Fibroblast of skin of right quadriceps (primary cell): ENCODE results near the gene ENDOU.
A peak's percentile ranks its signal among the peaks of the same experiment; 100 is the strongest.

Experiments used
- DNase-seq: peaks from one replicate; pipeline ENCODE4 v3.0.0-alpha.2; 2013

ENDOU gene

DNA sequence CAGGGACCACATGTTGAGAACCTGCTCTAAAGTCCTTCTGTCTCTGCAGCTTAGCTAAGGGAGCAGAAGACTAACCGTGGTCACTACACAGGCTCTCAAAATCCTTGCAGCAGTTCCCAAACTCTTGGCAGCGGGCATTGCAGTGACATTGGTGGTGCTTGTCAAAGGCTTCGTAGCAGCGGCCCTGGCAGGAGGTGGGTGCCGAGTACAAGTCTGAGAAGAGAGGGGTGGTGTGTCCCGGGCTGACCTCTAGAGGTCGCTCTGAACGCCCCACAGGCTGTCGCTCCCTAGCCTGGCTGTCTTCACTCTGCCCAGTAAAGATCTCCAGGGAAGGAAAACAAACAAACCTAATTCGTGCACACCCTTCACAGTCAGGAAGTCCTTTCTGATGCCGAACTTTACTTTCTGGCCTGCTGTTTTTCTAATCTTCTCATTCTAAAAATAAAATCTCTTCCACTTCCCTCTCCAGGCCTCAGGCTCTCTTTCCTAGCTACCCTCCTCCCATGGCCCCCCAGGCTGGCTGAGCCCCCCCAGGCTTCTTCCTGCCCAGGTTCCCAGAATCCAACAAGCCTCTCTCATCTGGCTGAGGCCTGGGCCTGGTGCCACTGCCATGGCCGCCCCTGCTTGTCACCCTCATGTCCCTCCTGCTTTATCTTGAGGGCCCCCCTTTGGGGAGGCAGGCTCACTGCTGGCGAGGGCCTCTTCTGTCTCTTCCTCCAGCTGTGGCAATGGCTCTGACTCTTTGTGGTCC, 7.7 kb downstream of the ENDOU start:
- peak; percentile 78 for DNase-seq

DNA sequence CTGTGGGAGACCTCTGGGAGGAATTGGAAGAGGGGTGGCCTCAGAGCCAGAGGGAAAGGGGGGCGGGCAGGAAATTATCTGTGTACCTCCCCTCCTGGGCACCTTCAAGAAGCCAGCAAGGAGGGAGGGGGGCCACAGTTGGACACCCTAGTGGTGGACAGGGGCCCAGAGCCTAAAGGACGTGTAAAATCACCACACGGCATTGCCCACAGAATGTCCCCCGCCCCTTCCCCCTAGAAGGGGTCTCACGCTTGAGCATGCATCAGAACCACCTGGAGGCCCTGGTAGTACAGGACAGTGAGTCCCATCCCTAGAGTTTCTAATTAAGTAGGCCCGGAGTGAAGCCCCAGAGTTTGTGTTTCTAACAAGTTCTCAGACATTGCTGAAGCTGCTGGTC, 8.2 kb downstream of the ENDOU start:
- DNase-seq, result no peak

DNA sequence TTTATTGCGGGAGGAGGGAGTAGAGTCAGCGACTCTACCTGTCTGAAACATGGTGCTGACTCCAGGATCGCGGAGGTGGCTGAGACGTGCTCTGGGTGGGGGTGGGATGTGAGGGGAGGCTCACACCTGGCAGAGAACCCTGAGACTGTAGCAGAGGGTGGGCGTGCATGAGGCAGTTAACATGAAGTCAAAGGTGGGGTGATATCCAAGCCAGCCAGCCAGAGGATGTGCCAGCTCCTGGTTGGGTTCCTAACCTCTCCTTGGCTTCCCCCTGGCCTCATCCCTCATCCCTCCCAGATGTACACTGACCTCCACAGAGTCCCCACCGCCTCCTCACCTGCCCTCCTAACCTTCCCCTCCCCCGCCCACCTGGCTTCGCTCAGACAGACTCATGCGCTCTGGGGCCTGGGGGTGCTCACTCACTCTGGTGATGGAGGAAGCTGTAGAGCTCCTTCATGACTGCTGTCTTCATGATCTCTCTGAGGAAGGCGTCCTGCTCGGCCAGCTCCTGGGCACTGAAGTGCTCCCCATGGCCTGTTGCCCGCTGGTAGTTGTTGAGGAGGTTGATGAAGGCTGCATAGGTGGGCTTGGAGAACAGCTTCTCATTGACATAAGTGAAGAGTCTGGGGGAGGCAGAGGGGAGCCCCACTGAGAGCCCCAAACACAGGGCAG, 9.3 kb downstream of the ENDOU start:
- DNase-seq, result no peak

DNA sequence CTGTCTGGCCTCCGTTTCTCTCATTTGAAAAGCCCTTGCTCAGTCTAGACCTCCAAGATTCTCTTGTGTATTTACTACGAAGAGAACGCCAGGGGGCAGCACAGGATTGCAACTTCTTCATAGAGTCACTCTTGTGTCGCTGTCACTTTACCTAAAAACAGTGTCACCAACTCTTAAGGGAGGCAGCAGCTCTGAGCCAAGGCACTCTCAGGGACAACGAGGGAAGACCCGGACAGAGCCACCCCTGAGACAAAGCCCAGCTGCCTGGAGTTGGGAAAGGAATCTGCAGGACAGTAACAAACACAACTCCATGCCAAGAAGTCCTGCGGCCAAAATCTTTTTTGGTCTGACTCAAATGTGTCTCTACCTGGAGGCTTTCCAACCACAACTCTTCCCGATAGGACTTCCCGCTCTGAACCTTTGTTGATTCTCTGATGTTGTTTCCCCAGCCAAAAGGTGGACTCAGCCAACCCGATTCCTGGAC, 9.9 kb downstream of the ENDOU start:
- DNase-seq, result peak; percentile 65

DNA sequence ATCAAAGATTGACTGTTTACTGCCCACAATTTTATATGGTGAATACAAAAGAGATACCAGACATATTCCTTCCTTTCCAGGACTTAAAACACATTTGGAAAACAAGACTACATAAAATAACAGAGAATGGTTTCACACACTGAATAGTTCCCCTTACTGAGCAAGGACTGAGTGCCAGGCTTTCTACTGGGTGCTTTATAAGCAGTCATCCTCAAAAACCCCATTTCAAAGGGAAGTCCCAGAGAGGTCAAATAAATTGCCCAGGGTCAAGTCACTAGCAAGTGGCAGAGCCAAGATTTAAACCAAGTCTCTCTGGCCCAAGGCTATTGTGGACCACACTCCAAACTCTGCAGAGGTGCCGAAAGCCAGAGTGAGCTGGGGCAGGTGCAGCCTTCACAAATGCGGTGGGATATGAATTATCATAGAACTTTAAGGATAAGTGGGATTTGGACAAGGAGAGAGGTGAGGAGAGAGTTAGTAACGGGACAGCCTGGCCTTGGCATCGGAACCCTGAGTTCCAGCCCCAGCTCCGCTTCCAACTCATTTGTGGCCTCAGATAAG, 10.4 kb downstream of the ENDOU start:
- DNase-seq, result no peak

DNA sequence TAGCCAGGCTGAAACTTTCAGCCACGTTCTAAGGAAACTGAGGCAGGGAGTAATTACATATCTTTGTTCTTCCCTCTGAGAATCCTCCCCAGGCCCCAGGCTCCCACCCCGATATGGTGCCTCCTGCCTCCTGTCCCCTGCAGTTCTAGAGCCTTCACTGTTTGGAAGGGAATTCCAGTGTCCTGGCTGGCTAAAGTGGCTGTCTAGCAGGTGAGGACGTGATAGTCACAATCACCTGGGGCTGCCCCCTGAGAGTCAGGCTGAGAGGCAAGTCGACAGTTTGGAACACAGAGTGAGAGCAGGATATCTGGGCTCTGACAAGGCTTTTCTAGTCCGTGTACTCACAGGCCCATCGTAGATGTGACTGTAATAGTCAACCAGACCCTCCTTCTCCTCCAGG, 13.1 kb downstream of the ENDOU start:
- no peak for DNase-seq

DNA sequence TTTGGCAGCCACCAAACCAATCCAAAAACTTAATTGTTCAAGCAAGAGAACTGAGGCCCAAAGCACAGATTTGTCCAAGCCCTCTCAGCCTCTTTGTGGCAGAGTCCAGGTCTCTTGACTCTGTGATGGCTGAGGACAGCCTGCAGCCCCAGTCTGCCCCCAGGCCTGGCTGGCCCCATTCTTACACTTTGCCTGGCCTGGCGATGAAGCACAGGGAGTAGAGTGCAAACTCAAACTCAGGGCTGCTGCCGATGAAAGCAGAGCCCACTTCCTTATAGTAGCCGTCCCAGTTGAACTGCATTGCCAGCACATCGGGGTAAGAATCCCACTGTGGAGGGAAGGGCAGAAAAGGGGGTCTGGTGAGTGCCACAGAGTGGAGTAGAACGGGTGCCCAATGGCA, 13.8 kb downstream of the ENDOU start:
- DNase-seq, result no peak

DNA sequence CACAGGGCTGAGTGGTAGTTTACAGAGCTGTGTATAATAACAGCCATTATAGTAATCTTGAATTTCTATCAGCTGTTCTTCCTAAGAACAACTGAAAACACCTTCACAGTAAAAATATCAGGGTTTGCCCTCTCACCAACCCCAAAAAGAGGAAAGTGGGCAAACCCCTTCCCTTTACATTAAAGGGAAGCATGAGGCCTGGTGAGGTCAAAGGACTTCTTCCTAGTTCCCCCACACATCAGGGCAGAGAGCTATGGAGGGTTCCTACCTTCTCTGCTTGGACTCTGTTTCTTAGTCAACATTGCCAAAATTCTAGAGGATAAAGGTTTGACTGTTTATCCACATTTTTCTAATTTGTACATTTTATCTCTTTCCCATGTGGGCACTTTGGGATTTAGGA, 15.0 kb downstream of the ENDOU start:
- no peak for DNase-seq

DNA sequence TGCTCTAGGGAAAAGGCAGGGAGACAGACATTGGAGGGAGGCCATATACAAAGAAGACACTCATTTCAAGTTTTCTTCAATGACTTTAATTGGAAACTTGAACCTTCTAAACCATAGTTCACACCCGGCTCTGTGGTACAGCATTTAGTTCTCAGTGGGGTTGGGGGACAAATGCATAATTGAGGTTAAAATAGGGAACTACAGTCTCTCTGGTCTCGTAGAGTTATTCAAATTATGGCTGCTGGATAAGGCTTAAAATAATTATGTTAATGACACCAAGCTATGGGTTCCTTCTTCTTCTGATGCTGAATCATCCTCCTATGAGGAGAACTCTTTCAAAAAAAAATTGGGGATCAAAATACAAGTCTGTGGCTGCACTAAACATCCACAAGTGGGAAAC, 15.6 kb downstream of the ENDOU start:
- DNase-seq, result no peak

DNA sequence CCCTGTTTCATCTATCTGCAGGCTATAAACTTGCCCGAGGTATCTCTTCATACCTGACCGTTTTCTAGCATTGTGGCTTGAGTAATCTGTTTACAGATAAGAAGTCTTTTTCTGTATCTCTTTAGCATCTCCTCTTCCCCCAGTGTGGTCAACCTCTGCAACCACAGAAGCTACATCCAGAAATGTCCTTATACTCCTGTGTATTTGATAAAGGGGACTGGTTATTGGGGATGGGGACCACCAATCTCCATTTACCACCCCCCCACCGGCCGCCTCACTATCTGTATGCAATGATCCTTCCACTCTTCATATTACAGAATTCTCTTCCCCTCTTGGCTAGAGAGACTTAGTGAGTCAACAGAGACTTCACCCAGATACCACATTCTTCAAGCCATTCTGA, 16.1 kb downstream of the ENDOU start:
- no peak for DNase-seq

DNA sequence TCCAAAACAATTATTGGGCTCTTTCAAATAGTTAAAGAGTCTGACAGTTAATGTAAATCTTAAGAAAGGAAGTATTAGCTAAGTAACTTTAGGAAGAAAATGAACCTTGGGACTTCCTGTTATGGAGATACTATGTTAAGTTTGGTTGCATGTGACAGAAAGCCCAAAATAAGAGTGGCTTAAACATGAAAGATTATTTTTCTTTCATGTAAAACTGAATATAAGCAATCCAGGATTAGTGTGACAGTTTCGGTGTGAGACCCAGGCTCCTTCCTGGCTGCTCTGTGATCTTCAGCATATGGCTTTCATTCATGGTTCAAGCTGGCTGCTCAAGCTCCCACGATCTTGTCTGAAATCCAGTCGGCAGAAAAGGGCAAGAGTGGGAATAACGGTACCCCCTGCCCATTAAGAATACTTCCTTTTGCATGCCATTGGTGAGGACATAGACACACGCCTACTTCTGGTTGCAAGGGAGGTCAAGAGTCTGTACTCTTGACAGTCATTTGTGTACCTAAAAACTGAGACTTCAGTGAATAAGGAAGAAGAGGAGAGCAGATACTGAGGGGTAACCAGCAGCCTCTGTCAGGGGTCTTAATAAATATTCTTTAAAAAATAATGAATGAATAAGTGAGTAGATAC, 17.3 kb downstream of the ENDOU start:
- no peak for DNase-seq

DNA sequence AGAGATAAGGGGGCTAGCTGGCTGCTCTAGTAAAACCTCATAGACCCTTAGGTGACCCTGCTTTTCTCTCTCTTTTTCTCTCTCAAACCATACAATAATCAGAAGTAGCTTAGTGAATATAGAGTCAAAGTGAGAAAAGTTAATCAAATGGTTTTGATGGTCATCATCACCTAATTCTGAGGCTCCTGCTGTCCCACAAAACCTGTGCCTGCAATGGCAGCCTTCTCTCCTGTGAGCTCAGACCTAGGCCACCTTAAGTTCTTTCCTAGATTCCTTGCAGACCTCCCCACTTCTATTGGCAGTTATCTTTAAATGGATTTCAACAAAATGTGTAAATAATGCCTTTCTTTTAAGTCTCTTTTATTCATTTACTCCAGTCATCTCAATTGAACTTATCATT, 17.9 kb downstream of the ENDOU start:
- DNase-seq, result no peak

DNA sequence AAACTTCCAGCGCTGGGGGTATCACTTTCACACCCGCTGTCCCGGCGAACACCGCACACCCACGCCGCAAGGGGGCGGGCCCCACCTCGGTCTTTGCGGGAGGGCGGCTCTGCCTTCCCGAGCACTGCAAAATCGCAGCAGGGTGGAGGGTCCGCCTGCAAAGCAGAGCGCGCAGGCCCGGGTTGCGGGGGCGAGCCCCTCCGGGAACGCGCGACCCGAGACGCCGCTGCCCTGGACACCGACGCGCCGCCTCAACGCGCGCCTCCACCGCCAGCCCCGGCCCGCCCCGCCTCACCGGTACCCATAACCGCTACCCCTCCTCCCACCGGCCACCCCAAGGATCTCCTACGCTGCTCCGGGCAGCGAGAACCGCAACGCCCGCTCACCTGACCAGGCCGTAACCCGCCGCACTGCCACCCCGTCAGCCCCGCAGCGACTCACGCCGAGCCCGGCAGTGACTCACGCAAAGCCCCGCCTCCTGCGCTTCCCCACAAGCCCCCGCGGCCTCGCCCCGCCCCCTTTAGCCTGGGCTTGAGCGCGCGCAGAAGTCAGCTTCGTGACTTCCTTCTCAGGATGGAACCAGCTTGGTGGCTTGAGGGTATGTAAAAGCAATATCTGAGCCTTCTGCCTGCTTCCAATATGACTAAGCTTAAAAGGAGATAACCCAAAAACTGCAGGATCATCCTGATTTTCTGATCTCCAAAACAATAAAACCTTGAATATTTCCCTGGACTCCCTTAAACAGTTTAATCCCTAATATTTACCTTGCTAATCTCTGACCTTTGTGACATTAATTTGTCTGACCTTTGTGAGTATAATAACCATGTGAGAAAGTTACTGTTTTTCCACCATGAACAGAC, 19.5 kb downstream of the ENDOU start, which contains the start of gene RPAP3:
Gene RPAP3, minus strand, starts transcription at position 465 of the 860 bp plus-strand sequence. CDS start 3,190 bp downstream, outside the sequence.
- DNase-seq, result peak; percentile 90

DNA sequence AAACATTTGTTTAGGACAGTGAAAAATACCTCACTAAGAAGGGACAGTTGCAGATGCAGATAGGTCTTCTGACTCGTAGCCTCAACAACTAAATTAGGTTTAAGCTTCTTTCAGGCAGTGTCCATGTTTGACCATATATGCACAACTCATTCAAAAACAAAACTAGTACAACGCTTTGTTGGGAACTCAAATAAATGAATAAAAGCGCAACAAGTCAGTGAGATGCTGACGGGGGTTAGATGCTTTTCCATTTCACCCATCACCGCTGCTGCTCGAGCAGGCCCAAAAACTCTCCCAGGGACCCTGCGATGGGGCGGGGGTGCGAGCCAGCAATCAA, 20.1 kb downstream of the ENDOU start:
- no peak for DNase-seq

DNA sequence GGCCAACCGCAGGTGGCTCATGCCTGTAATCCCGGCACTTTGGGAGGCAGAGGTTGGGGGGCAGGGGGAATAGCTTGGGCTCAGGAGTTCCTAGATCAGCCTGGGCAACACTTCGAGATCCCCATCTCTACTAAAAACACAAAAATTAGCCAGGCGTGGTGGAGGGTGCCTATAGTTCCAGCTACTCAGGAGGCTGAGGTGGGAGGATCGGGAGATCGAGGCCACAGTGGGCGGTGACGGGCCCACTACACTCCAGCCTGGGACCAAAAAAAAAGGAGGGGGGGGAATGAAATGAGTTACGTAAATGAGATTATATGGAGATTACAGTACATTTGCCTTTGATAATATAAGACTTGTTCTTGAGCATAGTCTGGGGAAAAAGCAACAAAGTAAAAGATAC, 20.6 kb downstream of the ENDOU start:
- DNase-seq, result no peak

DNA sequence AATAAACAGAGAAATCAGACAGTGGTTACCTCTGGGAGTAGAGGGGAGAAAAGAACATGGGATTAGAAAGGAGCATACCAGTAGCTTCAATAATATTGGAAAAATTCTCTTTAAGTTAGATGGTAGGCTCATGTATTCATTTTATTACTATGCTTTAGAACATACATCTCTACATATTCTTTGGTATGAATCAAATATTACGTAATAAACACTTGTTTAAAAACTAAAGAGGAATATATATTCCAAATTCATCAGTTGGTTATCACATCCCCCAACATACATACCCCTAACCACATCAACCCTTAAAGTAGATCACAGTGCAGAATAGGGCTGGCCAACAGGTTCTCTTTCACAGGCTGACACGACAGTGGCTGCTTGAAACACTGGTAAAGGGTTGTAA, 25.0 kb downstream of the ENDOU start:
- DNase-seq, result no peak

DNA sequence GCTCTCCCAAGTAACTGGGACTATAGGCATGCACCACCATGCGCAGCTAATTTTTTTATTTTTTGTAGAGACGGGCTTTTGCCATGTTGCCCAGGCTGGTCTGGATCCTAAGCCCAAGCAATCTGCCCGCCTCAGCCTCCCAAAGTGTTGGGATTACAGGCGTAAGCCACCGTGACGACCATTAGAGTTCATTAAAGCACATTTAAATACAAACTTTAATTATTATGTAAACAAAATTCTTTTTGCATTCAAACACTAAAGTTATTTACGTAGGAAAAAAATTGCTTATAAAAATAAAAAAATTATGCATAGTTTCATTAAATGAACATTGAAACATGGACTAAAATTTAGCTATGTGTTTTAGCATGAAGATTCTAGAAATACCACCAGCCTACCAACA, 26.7 kb downstream of the ENDOU start:
- no peak for DNase-seq

DNA sequence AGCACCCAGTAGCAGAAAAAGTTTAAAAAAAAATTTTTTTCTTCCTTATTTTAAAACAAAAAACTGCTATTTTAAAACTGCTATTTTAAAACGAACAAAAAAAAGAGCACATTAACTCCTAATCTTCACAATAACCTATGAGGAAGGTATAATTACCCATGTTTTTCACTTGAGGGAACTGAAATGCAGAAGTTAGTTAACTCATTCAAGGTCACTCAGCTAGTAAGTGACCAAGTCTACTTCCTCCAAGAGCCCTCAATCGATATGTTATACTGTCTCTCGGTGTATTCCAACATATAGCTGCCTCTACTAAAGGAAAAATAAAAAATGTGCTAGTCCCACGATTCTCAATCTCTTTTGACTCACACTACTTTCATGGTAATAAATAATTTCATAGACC, 27.2 kb downstream of the ENDOU start:
- no peak for DNase-seq

DNA sequence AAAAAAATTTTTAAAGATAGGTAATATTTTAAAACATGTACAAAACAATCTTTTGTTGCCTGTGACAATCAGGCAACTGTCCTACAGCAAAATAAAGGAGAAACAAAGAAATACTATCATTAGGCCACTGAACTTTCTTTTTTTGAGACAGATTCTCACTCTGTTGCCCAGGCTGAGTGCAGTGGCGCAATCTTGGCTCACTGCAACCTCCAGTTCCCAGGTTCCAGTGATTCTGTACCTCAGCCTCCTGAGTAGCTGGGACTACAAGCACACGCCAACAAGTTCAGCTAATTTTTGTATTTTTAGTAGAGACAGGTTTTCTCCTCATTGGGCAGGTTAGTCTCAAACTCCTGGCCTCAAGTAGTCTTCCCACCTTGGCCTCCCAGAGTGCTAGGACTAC, 36.1 kb downstream of the ENDOU start:
- no peak for DNase-seq

DNA sequence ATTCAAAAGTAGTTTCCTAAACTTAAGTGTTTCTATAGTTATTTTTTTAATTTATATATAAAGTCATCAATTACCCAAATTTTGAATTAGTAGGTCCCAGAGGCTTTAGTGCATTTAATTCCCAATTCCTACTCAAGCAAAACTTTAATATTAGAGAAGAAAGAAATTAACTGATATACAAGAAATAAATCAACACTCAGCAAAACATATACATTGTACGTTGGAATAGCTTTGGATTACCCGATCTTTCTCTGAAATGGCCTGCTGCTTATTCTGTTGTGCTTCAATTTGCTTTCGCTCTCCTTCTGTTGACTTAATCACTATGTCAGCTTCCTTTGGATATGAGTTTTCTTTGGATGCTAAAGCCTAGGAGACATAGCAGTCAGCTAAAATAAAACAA, 37.7 kb downstream of the ENDOU start:
- no peak for DNase-seq

DNA sequence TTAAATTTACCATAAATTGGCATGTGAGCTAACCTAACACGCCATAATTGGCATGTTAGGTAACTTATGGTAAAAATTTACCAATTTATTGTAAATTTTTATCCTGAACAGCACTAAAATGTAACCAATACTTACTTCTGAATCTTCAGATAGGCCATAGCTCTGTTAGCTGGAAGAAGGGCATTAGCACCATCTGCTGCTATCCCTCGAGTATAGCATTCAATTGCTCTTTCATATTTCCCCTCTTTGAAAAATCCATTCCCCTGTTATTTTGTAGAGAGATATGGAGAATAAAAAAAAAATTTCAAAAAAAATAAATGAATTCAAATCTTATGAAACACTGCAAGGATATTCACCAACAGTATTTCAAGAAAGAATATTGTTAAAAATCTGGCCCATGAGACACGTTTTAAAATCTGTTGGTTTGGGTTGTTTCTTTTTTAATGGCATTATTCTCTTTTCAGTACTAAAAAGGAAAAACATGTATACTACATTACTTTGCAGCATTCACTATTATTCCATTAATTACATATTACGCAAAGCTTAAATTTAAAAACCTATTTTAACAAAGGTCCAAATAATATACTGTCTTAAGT, 38.5 kb downstream of the ENDOU start:
- DNase-seq, result peak; percentile 47

DNA sequence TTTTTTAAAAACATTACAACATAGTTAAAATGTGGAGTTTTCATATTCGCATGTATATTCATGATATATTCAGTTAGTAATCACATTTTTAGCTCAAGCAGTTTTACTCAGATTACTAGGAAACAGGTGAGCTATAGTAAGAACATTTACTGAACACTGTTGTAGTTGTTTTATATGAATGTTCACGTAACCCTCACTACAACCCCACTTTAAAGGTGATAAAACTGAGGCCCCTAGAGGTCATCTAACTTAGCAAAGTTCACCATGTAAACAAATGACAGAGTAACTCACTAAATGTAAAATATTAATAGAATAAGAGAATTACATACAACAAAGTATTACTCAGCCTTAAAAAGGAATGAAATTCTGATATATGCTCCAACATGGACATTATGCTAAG, 45.5 kb downstream of the ENDOU start:
- no peak for DNase-seq
